Stimulated activated CD8-positive, alpha-beta memory T cell treated with anti-CD3 and anti-CD28 coated beads, Interleukin-7, amount 100 ng/mL, for 4 hours (primary cell): ENCODE data around the gene OSBPL10.
"Not testable (repeated sequence)": the region's sequence is repeated elsewhere in the genome, so short reads cannot be mapped to it uniquely, and the experiment has no call there.

ENCODE experiments used
- DNase-seq, 2 donors: peaks; one replicate each; pipeline ENCODE4 v3.0.0-alpha.2; 2020; ENCODE audit warnings: low read depth in 2 of 2

Gene OSBPL10

DNA sequence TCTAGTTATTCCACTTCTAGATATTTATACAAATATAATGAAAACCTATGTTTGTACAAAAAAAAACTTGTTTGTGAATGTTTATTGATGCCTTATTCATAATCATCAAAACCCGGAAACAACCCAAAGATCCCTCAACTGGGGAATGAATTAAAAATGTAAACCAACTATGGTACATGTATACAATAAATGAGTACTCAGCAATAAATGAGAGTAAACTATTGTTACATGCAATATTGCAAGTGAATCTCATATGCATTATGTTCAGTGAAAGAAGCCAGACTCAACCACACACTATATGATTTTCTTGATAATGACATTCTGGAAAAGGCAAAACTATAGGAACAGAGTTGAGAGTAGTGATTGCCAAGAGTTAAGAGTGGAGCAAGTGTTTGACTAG is 12.8 kb upstream of the OSBPL10 start:
- DNase-seq: no peak

GRCh38 chr3:31992995-31993394 is 11.9 kb upstream of the OSBPL10 start:
- DNase-seq: not testable (repeated sequence)

DNA sequence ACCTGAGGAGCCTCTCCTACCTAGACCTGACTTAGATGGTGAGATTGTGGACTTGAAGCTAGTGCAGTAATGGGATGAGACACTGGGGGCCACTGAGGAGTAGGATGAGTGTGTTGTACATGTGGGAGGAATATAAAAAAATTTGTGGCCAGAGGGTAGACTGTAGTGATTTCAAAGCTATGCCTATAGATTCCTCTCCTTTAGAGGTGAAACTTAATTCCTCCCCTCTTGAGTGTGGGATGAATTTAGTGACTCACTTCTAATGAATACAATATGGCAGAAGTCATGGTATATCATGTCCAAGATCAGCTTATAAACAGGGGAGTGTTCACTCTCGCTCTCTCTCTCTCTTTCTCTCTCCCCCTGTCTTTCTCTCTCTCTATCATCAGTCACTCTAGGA is 7.2 kb upstream of the OSBPL10 start:
- DNase-seq: no peak

- no peak for DNase-seq
Measured at GRCh38 chr3:31985831-31986230, 4.8 kb upstream of the OSBPL10 start.

GRCh38 chr3:31984321-31984720 is 3.3 kb upstream of the OSBPL10 start:
- DNase-seq: no peak

DNA sequence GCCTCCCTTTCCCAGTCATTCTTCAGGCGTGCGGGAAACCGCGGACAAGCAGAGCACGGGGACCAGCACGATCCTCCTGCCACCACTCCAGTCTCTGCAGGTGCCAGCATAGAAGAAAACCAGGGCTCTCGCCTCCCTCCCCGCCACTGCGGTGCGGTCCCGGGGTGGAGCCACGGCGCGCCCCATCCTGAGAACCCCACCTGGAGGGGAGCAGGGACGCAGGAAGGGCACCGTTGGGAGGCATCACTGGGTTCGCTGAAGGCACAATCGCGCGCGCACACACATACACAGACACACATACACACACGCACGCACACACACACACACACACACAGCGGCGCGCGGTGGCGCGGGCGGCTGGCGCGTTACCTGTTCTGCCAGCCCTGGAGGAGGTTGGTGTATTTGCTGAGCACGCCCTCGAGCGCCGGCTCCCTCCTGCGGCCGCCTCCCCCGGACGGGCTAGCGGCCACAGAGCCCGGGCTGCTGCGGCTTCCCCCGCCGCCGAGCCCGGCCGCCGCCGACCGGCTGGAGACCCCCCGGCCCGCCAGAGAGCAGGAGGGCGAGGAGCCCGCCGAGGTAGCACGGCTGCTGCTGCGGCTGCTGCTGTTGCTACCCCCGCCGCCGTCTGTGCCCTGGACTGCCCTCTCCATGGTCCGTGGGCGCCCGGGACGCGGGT is 394 bp downstream of the OSBPL10 start:
- DNase-seq: peak in 1 of 2 donors; percentile 15

DNA sequence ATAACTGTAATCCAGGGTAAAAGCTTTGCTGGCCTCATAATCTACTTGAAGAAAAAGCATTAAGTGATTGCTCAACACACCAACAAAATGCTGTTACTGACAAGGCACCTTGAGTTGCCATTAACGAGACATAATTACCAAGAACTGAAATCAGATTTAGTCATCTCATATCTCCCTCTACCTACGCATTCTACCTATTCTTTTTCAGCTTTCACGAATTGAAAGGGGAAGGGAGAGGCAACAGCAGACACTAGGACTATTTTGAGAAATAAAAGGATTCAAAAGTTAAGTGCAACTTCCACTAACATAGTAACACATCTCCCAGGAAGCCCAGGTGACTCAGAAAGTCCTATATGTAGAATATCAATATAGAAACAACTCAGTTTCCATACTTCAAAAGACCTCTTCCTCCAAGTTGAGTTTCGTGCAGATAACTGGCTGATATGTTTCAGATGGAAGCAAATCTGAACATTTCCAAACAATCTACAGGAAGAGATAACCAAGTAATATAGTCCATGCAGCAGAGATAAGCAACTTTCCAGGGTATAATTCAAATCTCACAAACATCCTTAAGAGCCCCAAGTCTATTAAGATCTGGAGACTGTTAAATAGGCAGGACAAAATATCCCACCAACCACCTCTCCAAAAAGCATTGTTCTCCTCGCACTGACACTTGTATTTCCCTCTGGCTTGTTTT is 1.9 kb downstream of the OSBPL10 start:
- no peak for DNase-seq

DNA sequence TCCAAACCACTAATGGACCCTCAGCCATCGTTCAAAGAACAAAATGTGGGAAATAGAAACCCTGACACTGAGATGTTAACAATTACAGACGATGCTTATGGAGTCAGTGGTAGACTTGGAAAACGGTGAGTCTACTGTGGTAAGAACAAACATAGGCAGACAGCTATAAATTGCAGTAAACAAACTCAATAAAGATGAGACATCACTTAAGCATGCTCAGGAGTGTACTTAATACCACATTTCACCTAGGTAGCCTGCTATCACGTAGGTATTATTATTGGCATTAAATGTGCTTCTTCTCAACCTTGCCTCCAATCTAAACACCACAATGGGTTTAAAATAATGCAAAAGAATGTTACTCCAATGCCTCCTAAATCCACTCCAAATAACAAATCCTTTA is 2.5 kb downstream of the OSBPL10 start:
- DNase-seq: no peak

DNA sequence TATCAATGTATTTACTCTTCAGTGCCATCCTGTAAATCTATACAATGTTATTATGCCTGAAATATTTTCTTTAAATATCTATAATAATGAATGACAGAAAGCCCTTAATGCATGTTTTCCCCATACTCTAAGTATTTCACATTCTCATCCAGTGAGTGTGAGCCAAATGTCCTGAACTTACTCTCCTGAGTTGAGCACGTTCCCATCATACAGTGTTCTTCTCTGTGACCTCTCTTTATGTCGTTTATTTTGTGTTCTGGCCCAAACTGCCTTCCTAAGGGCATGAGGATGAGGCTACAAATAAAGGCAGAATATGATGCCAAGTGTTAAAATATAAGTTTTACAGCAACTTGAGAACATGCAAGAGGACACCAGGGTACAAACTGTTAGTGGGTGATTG is 3.3 kb downstream of the OSBPL10 start:
- no peak for DNase-seq

DNA sequence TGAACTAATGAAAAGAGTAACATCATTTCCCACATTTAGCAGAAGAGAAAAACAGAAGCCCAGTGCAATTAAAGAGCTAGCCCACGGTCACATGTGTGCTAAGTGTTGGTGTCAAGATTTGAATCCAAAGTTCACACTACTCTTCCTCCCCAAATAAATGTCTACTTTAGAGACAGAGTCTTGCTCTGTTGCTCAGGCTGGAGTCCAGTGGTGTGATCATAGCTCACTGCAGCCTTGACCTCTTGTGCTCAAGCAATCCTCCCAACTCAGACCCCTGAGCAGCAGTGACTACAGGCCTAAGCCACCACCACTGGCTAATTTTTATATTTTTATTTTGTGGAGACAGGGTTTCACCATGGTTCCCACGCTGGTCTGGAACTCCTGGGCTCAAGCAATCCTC is 4.8 kb downstream of the OSBPL10 start:
- DNase-seq: no peak

GRCh38 chr3:31974964-31975363 is 6.1 kb downstream of the OSBPL10 start:
- no peak for DNase-seq

- DNase-seq: no peak
Measured at GRCh38 chr3:31974471-31974870, 6.6 kb downstream of the OSBPL10 start.

DNA sequence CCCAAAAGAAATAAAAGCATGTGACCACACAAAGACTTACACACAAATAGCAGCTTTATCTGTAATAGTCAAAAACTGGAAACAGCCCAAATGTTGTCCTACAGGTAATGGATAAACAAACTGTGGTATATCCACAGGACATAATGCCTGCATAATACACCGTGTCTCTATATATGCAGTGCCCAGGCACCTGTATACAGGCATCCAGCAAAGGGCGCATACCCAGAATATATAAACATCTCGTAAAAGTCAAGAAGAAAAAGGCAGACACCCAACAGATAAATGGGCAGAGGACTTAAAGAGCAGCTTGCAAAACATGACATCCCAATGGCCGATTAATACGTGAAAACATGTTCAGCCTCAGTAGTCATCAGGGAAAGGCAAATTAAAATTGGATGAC is 7.2 kb downstream of the OSBPL10 start:
- DNase-seq: no peak

- DNase-seq: no peak
Measured at GRCh38 chr3:31973081-31973480, 8.0 kb downstream of the OSBPL10 start.

DNA sequence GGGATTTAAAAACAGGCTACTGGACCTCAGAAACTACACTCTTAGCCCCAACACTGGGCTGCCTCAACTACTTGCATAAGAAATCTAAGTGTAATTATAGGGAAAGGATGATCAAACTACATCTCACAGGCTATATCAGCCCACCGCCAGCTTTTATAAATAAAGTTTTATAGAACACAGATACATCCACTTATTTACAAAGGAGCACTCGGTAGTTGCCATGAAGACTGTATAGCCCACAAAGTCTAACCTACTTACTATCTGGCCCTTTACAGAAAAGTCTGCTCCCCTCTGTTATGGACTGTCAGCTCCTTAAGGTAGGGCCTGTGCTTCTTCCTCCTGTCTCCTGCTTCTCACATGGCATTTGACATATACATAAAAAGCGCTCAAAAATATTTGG is 9.5 kb downstream of the OSBPL10 start:
- no peak for DNase-seq

DNA sequence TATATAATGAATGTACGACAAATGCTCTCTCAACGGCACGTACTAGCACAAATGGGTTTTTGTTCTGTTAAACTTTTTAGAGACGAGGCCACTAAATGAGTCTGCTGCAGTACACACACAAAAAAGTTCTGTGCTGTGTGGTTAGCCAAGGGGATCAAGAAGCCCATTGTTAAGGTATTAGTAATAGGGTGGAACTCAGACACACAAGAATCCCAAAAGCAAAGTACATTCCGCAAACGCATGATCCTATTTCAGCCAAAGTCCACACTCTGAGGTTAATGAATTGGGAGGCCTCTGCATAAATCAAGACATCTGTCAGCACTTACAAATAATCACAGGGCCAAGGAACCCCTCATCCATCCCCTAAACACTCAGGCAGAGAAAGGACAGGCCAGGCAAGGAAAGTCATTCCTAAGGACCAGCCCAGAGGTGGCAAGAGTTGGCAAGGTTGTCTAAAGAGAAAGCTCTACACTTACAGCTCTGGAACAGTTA is 12.1 kb downstream of the OSBPL10 start:
- DNase-seq: no peak

DNA sequence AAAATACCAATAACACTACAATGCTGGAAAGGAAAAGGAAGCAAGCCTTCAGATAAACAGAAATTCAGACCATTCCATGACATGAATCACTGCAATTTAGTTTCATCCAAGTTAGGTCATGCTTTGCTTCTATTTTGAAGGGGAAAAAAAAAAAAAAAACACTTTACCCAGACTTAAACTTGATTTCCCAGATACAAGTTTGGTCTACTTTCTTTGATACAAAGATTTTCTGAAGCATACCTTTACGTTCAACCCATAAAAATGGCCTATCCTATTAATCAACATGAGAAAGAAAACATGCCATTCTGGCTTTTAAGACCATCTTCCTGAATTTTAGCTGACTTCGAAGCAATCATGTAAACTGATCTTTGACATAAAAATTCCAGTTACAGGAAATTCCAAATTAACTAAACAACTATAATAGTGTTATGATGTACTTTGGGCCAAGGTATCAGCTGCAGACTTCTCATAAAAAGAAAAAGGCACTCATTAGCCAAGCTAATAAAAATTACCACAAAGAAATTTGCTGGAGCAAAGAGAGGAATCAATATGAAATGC is 12.6 kb downstream of the OSBPL10 start:
- no peak for DNase-seq

- DNase-seq: no peak
Measured at GRCh38 chr3:31967592-31967991, 13.5 kb downstream of the OSBPL10 start.

GRCh38 chr3:31966978-31967591 is 14.0 kb downstream of the OSBPL10 start:
- no peak for DNase-seq

- DNase-seq: no peak
Measured at GRCh38 chr3:31962801-31963205, 18.3 kb downstream of the OSBPL10 start.

GRCh38 chr3:31960793-31961431 is 20.1 kb downstream of the OSBPL10 start:
- no peak for DNase-seq
